Gastroesophageal sphincter (tissue), 3 donors: ENCODE results near the gene PPP2R5C.

ENCODE experiments used
- CTCF ChIP-seq, 4 experiments: fragments of 200-600 bp in 2 of 4; fragments of 450-650 bp in 2 of 4; sonication (generic) in 1 of 4; IDR thresholded peaks; one replicate each; pipeline ENCODE4 v1.5.1; 2017 to 2019; ENCODE audit warnings: antibody characterized with exemption in 4 of 4, mild to moderate bottlenecking in 2 of 4, moderate library complexity in 2 of 4
- POLR2A ChIP-seq, 2 donors: fragments of 450-650 bp; IDR thresholded peaks; one replicate each; pipeline ENCODE4 v1.6.1; 2017; ENCODE audit warnings: antibody characterized with exemption in 2 of 2, mild to moderate bottlenecking in 2 of 2, moderate library complexity in 1 of 2
- POLR2AphosphoS5 ChIP-seq: sonication (generic); formaldehyde crosslinking; IDR thresholded peaks from one replicate; pipeline ENCODE4 v1.6.1; 2017; ENCODE audit warnings: antibody characterized with exemption

- TF ChIP-seq CTCF (IDR thresholded peaks at IDR 0.05) (no peak), POLR2A (IDR thresholded peaks at IDR 0.05) (no peak), POLR2AphosphoS5 (no peak)
Measured at GRCh38 chr14:101734246-101734847, 27.2 kb upstream of the PPP2R5C start.
